ENCODE data around the gene TTC5. TPM values are rescaled to one million over a fixed set of nuclear protein-coding genes. Genes with fewer than 3 reads are reported as not detected.
"Not testable (repeated sequence)": the region's sequence is repeated elsewhere in the genome, so short reads cannot be mapped to it uniquely, and the experiment has no call there.

TTC5 gene
- total RNA-seq, 2 experiments from 2014 or later = 9.7 to 10.8 TPM

DNA sequence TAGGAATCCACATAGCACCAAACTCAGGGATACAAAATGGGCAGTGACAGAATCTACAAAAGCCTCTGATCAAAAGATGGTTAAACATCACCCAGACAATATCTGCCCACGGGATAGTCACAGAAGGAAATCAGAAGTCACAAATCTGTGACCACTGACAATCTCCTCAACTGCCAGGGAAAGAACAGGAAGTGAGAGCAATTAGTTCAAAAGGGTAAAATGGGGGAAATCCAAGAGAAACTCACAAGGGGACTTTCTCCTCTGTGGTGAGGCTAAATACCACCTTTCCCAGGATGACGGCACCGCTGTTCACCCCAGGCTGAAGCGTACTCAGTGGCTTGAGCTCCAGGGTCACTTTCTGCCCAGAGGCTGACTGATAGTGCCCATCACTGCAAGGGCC lies 10.7 kb downstream of the TTC5 start:
- Histone ChIP-seq H3K9me3 (ENCODE audit: control insufficient read depth in 1 of 2, insufficient read depth in 1 of 2, low read length in 2 of 2) (no peaks in the 10 kb centered on the region), H3K36me3 (ENCODE audit: insufficient read depth, low read length) (peaks cover 88% of the 10 kb centered on the region), H3K4me3 (ENCODE audit: low read length) (no peak overlapping the region), H3K4me1 (ENCODE audit: insufficient read depth, low read length) (no peaks in the 10 kb centered on the region), H3K27ac (ENCODE audit: low read depth in 1 of 2, low read length in 2 of 2) (no peak overlapping the region), H3K27me3 (ENCODE audit: control insufficient read depth in 1 of 2, insufficient read depth in 2 of 2, low read length in 2 of 2) (no peaks in the 10 kb centered on the region)
- DNase-seq (peak in 2 of 14 experiments; percentile 37 to 40), ATAC-seq (ENCODE audit: poor library complexity) (no peak)
- H3K4me1 Mint-ChIP-seq (ENCODE audit: low read depth) = no peaks in the 10 kb centered on the region
- H3K9me3 Mint-ChIP-seq = no peaks in the 10 kb centered on the region
- no peaks in the 10 kb centered on the region for H3K27me3 Mint-ChIP-seq
- ChIA-PET POLR2A (no interaction called here), CTCF (no interaction called here)
- TF ChIP-seq, protein P1, sequence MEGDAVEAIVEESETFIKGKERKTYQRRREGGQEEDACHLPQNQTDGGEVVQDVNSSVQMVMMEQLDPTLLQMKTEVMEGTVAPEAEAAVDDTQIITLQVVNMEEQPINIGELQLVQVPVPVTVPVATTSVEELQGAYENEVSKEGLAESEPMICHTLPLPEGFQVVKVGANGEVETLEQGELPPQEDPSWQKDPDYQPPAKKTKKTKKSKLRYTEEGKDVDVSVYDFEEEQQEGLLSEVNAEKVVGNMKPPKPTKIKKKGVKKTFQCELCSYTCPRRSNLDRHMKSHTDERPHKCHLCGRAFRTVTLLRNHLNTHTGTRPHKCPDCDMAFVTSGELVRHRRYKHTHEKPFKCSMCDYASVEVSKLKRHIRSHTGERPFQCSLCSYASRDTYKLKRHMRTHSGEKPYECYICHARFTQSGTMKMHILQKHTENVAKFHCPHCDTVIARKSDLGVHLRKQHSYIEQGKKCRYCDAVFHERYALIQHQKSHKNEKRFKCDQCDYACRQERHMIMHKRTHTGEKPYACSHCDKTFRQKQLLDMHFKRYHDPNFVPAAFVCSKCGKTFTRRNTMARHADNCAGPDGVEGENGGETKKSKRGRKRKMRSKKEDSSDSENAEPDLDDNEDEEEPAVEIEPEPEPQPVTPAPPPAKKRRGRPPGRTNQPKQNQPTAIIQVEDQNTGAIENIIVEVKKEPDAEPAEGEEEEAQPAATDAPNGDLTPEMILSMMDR (IDR thresholded peaks at IDR 0.05) = no peak
- H3K27ac Mint-ChIP-seq = no peak overlapping the region
- peaks cover 91% of the 10 kb centered on the region for H3K36me3 Mint-ChIP-seq (ENCODE audit: low read depth)
- intact Hi-C loops (cut with DNase I, micrococcal nuclease) = no loop called here
- H3K4me3 Mint-ChIP-seq = no peak overlapping the region

DNA sequence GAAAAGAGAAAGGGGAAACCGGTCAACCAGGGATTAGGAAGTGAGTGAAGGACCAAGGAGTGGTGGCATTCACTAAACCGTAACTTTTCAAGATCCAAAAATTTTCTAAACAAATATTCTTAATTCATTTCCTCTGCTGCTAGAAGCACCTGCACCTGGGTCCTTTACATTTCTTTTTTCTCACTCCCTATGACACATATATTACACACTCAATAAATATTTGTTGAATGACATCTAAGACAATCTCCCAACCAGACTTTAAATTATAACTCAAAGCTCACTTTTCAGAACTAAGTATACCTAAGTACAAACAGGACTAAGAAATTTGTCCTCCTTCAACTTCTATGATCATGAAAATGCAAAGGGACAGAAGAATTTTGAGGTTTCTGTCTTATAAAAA lies 11.1 kb downstream of the TTC5 start:
- Histone ChIP-seq H3K27me3 (ENCODE audit: control insufficient read depth in 1 of 2, insufficient read depth in 2 of 2, low read length in 2 of 2) (no peaks in the 10 kb centered on the region), H3K4me3 (ENCODE audit: low read length) (no peak overlapping the region), H3K9me3 (ENCODE audit: control insufficient read depth in 1 of 2, insufficient read depth in 1 of 2, low read length in 2 of 2) (no peaks in the 10 kb centered on the region), H3K4me1 (ENCODE audit: insufficient read depth, low read length) (no peaks in the 10 kb centered on the region), H3K27ac (ENCODE audit: low read depth in 1 of 2, low read length in 2 of 2) (no peak overlapping the region), H3K36me3 (ENCODE audit: insufficient read depth, low read length) (peaks cover 91% of the 10 kb centered on the region)
- Mint-ChIP-seq H3K4me1 (ENCODE audit: low read depth) (no peaks in the 10 kb centered on the region), H3K27me3 (no peaks in the 10 kb centered on the region), H3K36me3 (ENCODE audit: low read depth) (peaks cover 91% of the 10 kb centered on the region), H3K4me3 (no peak overlapping the region), H3K9me3 (no peaks in the 10 kb centered on the region), H3K27ac (no peak overlapping the region)
- ChIA-PET CTCF (no interaction called here), POLR2A (no interaction called here)
- DNase-seq (no peak), ATAC-seq (ENCODE audit: poor library complexity) (no peak)
- intact Hi-C loops (cut with DNase I, micrococcal nuclease) = no loop called here
- TF ChIP-seq, protein P1 (IDR thresholded peaks at IDR 0.05) = no peak

DNA sequence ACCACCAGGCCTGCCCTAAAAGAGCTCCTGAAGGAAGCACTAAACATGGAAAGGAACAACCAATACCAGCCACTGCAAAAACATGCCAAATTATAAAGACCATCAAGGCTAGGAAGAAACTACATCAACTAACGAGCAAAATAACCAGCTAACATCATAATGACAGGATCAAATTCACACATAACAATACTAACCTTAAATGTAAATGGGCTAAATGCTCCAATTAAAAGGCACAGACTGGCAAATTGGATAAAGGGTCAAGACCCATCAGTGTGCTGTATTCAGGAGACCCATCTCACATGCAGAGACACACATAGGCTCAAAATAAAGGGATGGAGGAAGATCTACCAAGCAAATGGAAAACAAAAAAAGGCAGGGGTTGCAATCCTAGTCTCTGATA lies 23.8 kb downstream of the TTC5 start:
- peaks cover 28% of the 10 kb centered on the region for H3K4me1 Mint-ChIP-seq (ENCODE audit: low read depth)
- H3K9me3 ChIP-seq (ENCODE audit: control insufficient read depth in 1 of 2, insufficient read depth in 1 of 2, low read length in 2 of 2) = peaks cover 0 to 12% of the 10 kb centered on the region in 2 experiments
- intact Hi-C loops (cut with DNase I, micrococcal nuclease); H3K27me3 Mint-ChIP-seq; H3K4me3 ChIP-seq (ENCODE audit: low read length); ATAC-seq (ENCODE audit: poor library complexity); H3K27ac ChIP-seq (ENCODE audit: low read depth in 1 of 2, low read length in 2 of 2); H3K36me3 ChIP-seq (ENCODE audit: insufficient read depth, low read length); CTCF ChIA-PET; H3K27me3 ChIP-seq (ENCODE audit: control insufficient read depth in 1 of 2, insufficient read depth in 2 of 2, low read length in 2 of 2); H3K9me3 Mint-ChIP-seq; POLR2A ChIA-PET; H3K4me3 Mint-ChIP-seq; H3K27ac Mint-ChIP-seq; DNase-seq: not testable (repeated sequence)
- peaks cover 89% of the 10 kb centered on the region for H3K36me3 Mint-ChIP-seq (ENCODE audit: low read depth)
- H3K4me1 ChIP-seq (ENCODE audit: insufficient read depth, low read length) = peaks cover 17% of the 10 kb centered on the region

DNA sequence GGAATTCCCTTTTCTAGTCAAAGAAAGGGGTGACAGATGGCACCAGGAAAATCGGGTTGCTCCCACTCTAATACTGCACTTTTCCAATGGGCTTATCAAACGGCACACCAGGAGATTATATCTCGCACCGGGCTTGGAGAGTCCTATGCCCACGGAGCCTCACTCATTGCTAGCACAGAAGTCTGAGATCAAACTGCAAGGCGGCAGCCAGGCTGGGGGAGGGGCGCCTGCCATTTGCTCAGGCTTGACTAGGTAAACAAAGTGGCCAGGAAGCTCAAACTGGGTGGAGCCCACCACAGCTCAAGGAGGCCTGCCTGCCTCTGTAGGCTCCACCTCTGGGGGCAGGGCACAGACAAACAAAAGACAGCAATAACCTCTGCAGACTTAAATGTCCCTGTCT lies 25.5 kb downstream of the TTC5 start:
- POLR2A ChIA-PET; H3K4me3 ChIP-seq (ENCODE audit: low read length); H3K27ac Mint-ChIP-seq; intact Hi-C loops (cut with DNase I, micrococcal nuclease); H3K27ac ChIP-seq (ENCODE audit: low read depth in 1 of 2, low read length in 2 of 2); H3K4me3 Mint-ChIP-seq; H3K36me3 ChIP-seq (ENCODE audit: insufficient read depth, low read length); H3K9me3 Mint-ChIP-seq; ATAC-seq (ENCODE audit: poor library complexity); CTCF ChIA-PET; H3K27me3 Mint-ChIP-seq; H3K27me3 ChIP-seq (ENCODE audit: control insufficient read depth in 1 of 2, insufficient read depth in 2 of 2, low read length in 2 of 2): not testable (repeated sequence)
- Mint-ChIP-seq H3K36me3 (ENCODE audit: low read depth) (peaks cover 87% of the 10 kb centered on the region), H3K4me1 (ENCODE audit: low read depth) (peaks cover 28% of the 10 kb centered on the region)
- peak in 5 of 14 experiments; percentile 7 to 43 (median 12) for DNase-seq
- peaks cover 0 to 12% of the 10 kb centered on the region in 2 experiments for H3K9me3 ChIP-seq (ENCODE audit: control insufficient read depth in 1 of 2, insufficient read depth in 1 of 2, low read length in 2 of 2)
- H3K4me1 ChIP-seq (ENCODE audit: insufficient read depth, low read length) = peaks cover 17% of the 10 kb centered on the region
